ENCODE data around the gene DPYD. TPM values are rescaled to one million over a fixed set of nuclear protein-coding genes. Genes with fewer than 3 reads are reported as not detected.
A peak's percentile ranks its signal among the peaks of the same experiment; 100 is the strongest.

DPYD gene
- total RNA-seq, 1 donor, result 81.9 TPM

DNA sequence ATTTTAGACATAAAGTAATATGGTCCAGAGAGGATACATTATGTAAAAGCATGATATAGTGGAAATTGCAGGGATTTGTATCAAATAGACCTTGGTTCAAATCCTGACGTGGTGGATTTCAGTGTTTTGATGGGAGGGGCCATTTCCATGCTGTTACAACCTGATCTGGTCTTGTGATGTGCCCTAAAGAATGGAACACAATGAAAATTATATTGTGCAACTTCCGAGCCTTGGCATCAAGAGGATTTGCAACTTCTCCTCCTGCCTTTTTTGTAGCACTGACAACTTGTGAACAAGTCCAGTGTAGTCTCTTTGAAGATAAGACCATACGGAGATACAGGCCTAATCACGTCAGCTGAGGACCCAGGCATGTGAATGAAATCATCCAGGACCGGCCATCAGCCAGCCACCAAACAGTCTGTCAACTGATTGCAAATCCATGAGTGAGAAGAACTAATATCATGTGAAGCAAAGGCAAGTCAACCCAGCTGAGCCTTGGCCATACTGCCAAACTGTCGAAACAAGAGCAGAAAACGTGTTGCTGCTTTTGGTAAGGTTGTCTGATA, 412.1 kb downstream of the DPYD start:
- H3K4me3 ChIP-seq (ENCODE audit: low read depth, low read length), result no peak overlapping the region
- no peak for DNase-seq (ENCODE audit: low read depth)
- no peak for TF ChIP-seq CTCF (IDR thresholded peaks at IDR 0.05; ENCODE audit: insufficient read depth, low read length)

DNA sequence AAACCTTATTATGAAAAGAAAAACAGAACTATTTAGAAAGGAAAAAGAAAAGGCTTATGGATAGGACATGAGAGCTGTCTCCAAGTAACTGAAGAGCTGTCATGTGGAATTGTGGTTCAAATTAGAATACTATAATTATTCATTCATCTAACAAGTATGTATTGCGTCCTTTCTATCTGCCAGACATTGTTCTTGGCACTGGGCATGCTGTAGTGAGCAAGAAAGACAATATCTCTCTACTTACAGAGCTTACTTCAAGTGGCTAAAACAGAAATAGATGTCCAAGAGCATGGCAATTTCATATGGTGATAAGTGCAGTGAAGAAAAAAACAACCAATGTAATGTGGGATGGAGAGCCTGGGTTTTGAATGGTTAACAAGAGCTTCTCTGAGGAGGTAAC, 413.0 kb downstream of the DPYD start:
- peak; percentile 38 for DNase-seq (ENCODE audit: low read depth)
- no peak for TF ChIP-seq CTCF (IDR thresholded peaks at IDR 0.05; ENCODE audit: insufficient read depth, low read length)
- no peak overlapping the region for H3K4me3 ChIP-seq (ENCODE audit: low read depth, low read length)

DNA sequence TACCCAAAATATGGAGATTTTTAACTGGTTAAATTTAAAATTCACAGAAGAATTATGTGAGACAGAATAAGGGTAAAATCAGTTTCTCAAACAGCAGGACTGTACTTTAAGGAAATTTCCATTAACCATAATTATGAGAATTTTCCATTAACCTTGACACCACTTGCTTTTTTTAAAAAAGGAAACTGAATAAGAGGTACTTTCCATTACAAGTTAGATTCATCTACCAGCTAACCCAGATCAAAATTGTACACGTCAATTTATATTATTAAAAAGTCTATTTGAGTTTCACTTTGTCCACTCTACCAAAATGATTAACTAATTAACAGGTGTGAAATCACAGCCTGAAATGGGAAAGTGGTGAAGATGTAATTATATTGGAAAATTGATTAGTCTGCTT, 414.5 kb downstream of the DPYD start:
- DNase-seq (ENCODE audit: low read depth), result no peak
- no peak for TF ChIP-seq CTCF (IDR thresholded peaks at IDR 0.05; ENCODE audit: insufficient read depth, low read length)
- no peak overlapping the region for H3K4me3 ChIP-seq (ENCODE audit: low read depth, low read length)

DNA sequence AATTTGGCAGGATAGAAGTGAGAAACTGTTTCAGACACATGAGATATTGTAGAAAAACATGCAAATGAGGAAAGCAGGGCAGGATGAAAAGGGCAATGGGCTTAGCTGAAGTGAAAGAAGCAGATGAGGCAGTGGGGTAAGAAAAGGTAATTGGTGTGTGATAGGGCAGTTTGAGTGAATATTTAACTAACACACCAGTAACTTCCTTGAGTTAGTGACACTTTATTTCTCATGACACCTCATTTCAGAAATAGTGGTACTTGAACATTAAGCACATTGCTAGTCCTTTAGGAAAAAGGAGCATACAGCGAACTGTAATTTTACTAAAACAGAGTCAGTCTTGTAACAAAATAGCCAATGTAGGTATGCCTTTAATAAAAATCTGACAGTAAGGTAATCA, 415.0 kb downstream of the DPYD start:
- DNase-seq (ENCODE audit: low read depth), result no peak
- no peak overlapping the region for H3K4me3 ChIP-seq (ENCODE audit: low read depth, low read length)
- no peak for TF ChIP-seq CTCF (IDR thresholded peaks at IDR 0.05; ENCODE audit: insufficient read depth, low read length)

GRCh38 chr1:97505289-97505688, 415.5 kb downstream of the DPYD start:
- TF ChIP-seq CTCF (IDR thresholded peaks at IDR 0.05; ENCODE audit: insufficient read depth, low read length), result no peak
- no peak overlapping the region for H3K4me3 ChIP-seq (ENCODE audit: low read depth, low read length)
- no peak for DNase-seq (ENCODE audit: low read depth)

DNA sequence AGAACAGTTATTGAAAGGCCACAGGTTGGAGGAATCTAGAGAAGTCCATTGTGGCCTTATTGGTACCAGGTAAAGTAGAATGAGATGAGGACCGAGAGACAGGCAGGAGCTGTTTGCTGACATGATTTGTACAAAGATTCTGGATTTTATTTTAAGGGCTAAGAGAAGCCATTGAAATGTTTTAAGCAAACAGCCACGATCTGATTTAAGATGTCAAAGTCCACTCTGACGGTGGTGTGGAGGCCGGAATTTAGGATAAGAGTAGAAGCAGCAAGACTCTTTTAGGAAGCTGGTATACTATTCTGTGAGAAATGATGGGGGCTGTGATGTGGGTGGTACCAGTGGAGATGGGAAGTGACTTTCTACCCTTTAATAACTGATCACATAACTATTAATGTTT, 418.5 kb downstream of the DPYD start:
- no peak for DNase-seq (ENCODE audit: low read depth)
- TF ChIP-seq CTCF (IDR thresholded peaks at IDR 0.05; ENCODE audit: insufficient read depth, low read length), result no peak
- no peak overlapping the region for H3K4me3 ChIP-seq (ENCODE audit: low read depth, low read length)

DNA sequence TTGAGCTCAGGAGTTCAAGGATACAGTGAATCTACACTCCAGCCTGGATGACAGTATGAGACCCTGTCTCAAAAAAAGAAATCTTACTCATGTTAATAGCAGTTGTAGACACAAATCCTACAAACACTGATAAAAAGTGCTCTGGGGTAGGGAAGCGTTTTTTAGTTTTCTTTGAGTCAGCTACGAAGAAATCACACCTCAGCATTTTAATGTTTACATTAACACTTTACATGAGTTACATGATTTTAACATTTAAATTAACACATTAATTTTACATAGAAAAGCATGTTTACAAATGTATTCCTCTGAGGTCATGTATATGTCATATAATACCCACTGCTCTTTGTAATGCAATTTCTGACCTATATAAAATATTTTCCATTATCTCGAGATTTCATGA, 419.2 kb downstream of the DPYD start:
- TF ChIP-seq CTCF (IDR thresholded peaks at IDR 0.05; ENCODE audit: insufficient read depth, low read length), result no peak
- H3K4me3 ChIP-seq (ENCODE audit: low read depth, low read length), result no peak overlapping the region
- DNase-seq (ENCODE audit: low read depth), result no peak
